H9 (cell line): ENCODE measurements around the gene CABLES1. TPM values are rescaled to one million over a fixed set of nuclear protein-coding genes. Genes with fewer than 3 reads are reported as not detected.
A peak's percentile ranks its signal among the peaks of the same experiment; 100 is the strongest.

Source experiments
- DNase-seq: peaks from one replicate; pipeline ENCODE4 v3.0.0-alpha.2; 2017
- H2AFZ ChIP-seq: one replicate; pipeline ENCODE4 v1.6.1; 2013; ENCODE audit warnings: mild to moderate bottlenecking, low read length, control low read depth, moderate library complexity
- H2AK5ac ChIP-seq: 2 replicates; pipeline ENCODE4 v1.6.1; 2013; ENCODE audit warnings: low read length, control low read depth, mixed read lengths; ENCODE audit not compliant: insufficient read length
- H2BK120ac ChIP-seq: one replicate; pipeline ENCODE4 v1.6.1; 2013; ENCODE audit warnings: low read depth, mild to moderate bottlenecking, low read length, control low read depth, inconsistent platforms; ENCODE audit not compliant: poor library complexity, severe bottlenecking
- H2BK12ac ChIP-seq: 2 replicates; pipeline ENCODE4 v1.6.1; 2013; ENCODE audit warnings: low read length, control low read depth, mixed read lengths, low read depth; ENCODE audit not compliant: insufficient read length
- H2BK15ac ChIP-seq: 2 replicates; pipeline ENCODE4 v1.6.1; 2013; ENCODE audit warnings: low read depth, low read length, control low read depth
- H2BK20ac ChIP-seq: one replicate; pipeline ENCODE4 v1.6.1; 2013; ENCODE audit warnings: low read depth, mild to moderate bottlenecking, low read length, control low read depth, inconsistent platforms; ENCODE audit not compliant: poor library complexity, severe bottlenecking
- H2BK5ac ChIP-seq: 2 replicates; pipeline ENCODE4 v1.6.1; 2013; ENCODE audit warnings: low read length, control low read depth, mixed read lengths; ENCODE audit not compliant: insufficient read length
- H3K14ac ChIP-seq: 2 replicates; pipeline ENCODE4 v1.6.1; 2013; ENCODE audit warnings: low read length, control low read depth; ENCODE audit not compliant: insufficient read depth
- H3K18ac ChIP-seq: 2 replicates; pipeline ENCODE4 v1.6.1; 2013; ENCODE audit warnings: low read depth, mild to moderate bottlenecking, mixed read lengths, low read length, control low read depth; ENCODE audit not compliant: insufficient read length
- H3K23ac ChIP-seq: 2 replicates; pipeline ENCODE4 v1.6.1; 2013; ENCODE audit warnings: low read length, control low read depth, mixed read lengths, low read depth; ENCODE audit not compliant: insufficient read length
- H3K23me2 ChIP-seq: 2 replicates; pipeline ENCODE4 v1.6.1; 2013; ENCODE audit warnings: low read depth, mild to moderate bottlenecking, mixed read lengths, low read length, control low read depth; ENCODE audit not compliant: insufficient read length, poor library complexity, severe bottlenecking
- H3K27ac ChIP-seq: 2 replicates; pipeline ENCODE4 v1.5.1; 2013; ENCODE audit warnings: low read length, control low read depth, mixed read lengths, low read depth; ENCODE audit not compliant: insufficient read length
- H3K27me3 ChIP-seq: 2 replicates; pipeline ENCODE4 v1.6.1; 2013; ENCODE audit warnings: low read length, control low read depth, inconsistent platforms; ENCODE audit not compliant: insufficient read depth
- H3K4ac ChIP-seq: 2 replicates; pipeline ENCODE4 v1.6.1; 2013; ENCODE audit warnings: low read depth, mild to moderate bottlenecking, control low read depth, inconsistent platforms, low read length, moderate library complexity
- H3K4me1 ChIP-seq: 2 replicates; pipeline ENCODE4 v1.6.1; 2013; ENCODE audit warnings: low read length, control low read depth, inconsistent platforms; ENCODE audit not compliant: insufficient read depth
- H3K4me2 ChIP-seq: 2 replicates; pipeline ENCODE4 v1.6.1; 2013; ENCODE audit warnings: low read length, control low read depth, mixed read lengths; ENCODE audit not compliant: insufficient read length, insufficient read depth
- H3K56ac ChIP-seq: 2 replicates; pipeline ENCODE4 v1.6.1; 2013; ENCODE audit warnings: low read depth, mild to moderate bottlenecking, mixed read lengths, low read length, control low read depth; ENCODE audit not compliant: insufficient read length
- H3K79me1 ChIP-seq: 2 replicates; pipeline ENCODE4 v1.6.1; 2013; ENCODE audit warnings: low read depth, mild to moderate bottlenecking, moderate library complexity, low read length, control low read depth, inconsistent platforms; ENCODE audit not compliant: insufficient read depth, poor library complexity, severe bottlenecking
- H3K79me2 ChIP-seq: 2 replicates; pipeline ENCODE4 v1.6.1; 2013; ENCODE audit warnings: low read length, control low read depth, inconsistent platforms; ENCODE audit not compliant: insufficient read depth
- H3K9ac ChIP-seq: 2 replicates; pipeline ENCODE4 v1.6.1; 2013; ENCODE audit warnings: low read length, control low read depth, mixed read lengths; ENCODE audit not compliant: insufficient read length; ENCODE audit errors: extremely low read depth
- H3K9me3 ChIP-seq: one replicate; pipeline ENCODE4 v1.6.1; 2013; ENCODE audit warnings: low read depth, low read length, inconsistent platforms; ENCODE audit not compliant: control insufficient read depth
- H3T11ph ChIP-seq: one replicate; pipeline ENCODE4 v1.6.1; 2013; ENCODE audit warnings: mild to moderate bottlenecking, low read length, control low read depth, inconsistent platforms
- H4K20me1 ChIP-seq: one replicate; pipeline ENCODE4 v1.6.1; 2013; ENCODE audit not compliant: control insufficient read depth, insufficient read length, insufficient read depth
- H4K5ac ChIP-seq: 2 replicates; pipeline ENCODE4 v1.6.1; 2013; ENCODE audit warnings: low read depth, mild to moderate bottlenecking, mixed read lengths, low read length, control low read depth; ENCODE audit not compliant: insufficient read length
- H4K8ac ChIP-seq: replicated peaks from 2 replicates; pipeline ENCODE4 v1.6.1; 2013; ENCODE audit warnings: low read length, control low read depth, mixed read lengths, low read depth; ENCODE audit not compliant: insufficient read length
- H4K91ac ChIP-seq: 2 replicates; pipeline ENCODE4 v1.6.1; 2013; ENCODE audit warnings: low read depth, mild to moderate bottlenecking, moderate library complexity, mixed read lengths, low read length, control low read depth; ENCODE audit not compliant: insufficient read length
- H3K27ac Mint-ChIP-seq, 3 experiments: 2 replicates in 2 of 3; 3 replicates in 1 of 3; pipeline ENCODE4 v1.8.0; 2020 to 2021; ENCODE audit warnings: mixed read lengths in 3 of 3, mild to moderate bottlenecking in 1 of 3, moderate library complexity in 1 of 3
- H3K27me3 Mint-ChIP-seq: 2 replicates; pipeline ENCODE4 v1.8.0; 2021; ENCODE audit warnings: low read depth, mild to moderate bottlenecking, moderate library complexity, mixed read lengths
- H3K36me3 Mint-ChIP-seq, 3 experiments: 2 replicates in 2 of 3; 3 replicates in 1 of 3; pipeline ENCODE4 v1.8.0; 2020 to 2021; ENCODE audit warnings: low read depth in 3 of 3, mixed read lengths in 3 of 3; ENCODE audit not compliant: insufficient read depth in 1 of 3
- H3K4me1 Mint-ChIP-seq, 2 experiments: 2 replicates each; pipeline ENCODE4 v1.8.0; 2020; ENCODE audit warnings: mixed read lengths in 2 of 2
- H3K4me3 Mint-ChIP-seq, 2 experiments: 2 replicates in 1 of 2; 3 replicates in 1 of 2; pipeline ENCODE4 v1.8.0; 2020 to 2021; ENCODE audit warnings: mild to moderate bottlenecking in 2 of 2, mixed read lengths in 2 of 2, moderate library complexity in 1 of 2
- H3K9me3 Mint-ChIP-seq, 2 experiments: 2 replicates in 1 of 2; 3 replicates in 1 of 2; pipeline ENCODE4 v1.8.0; 2020; ENCODE audit warnings: mild to moderate bottlenecking in 2 of 2, mixed read lengths in 2 of 2, moderate library complexity in 1 of 2
- CTCF ChIP-seq: fragments of 200-600 bp; sonication (generic); conservative IDR thresholded peaks from 3 replicates; pipeline ENCODE4 v1.8.0; 2021; ENCODE audit warnings: antibody characterized with exemption, mild to moderate bottlenecking
- WGBS: extraction: QIAGEN DNeasy Blood & Tissue Kit; methylation state at CpG from one replicate; pipeline ENCODE4 v1.1.7; 2013; ENCODE audit warnings: missing lambda C conversion rate, low lambda C conversion rate, mixed read lengths; ENCODE audit not compliant: insufficient read length; ENCODE audit errors: extremely low coverage; 5-methylcytosine and 5-hydroxymethylcytosine counted together
- total RNA-seq: library from RNA; stranded (reverse); gene quantifications from 2 replicates; pipeline ENCODE4 v1.2.1, GENCODE V29; 2021

The CABLES1 gene
- total RNA-seq, 1 experiment from 2014 or later = 27.1 TPM

- H3K23ac ChIP-seq = no peak overlapping the region
- H3K27ac Mint-ChIP-seq = peak overlapping the region in 1 of 3 experiments; percentile 77; a peak in 1 of 7 replicates
- no peak overlapping the region for H3K27ac ChIP-seq
- H3K36me3 Mint-ChIP-seq = peaks cover 11 to 28% (median 16%) of the 10 kb centered on the region in 3 experiments
- no peak overlapping the region for H2BK12ac ChIP-seq
- H3K9ac ChIP-seq = no peak overlapping the region
- H2AFZ ChIP-seq = no peak overlapping the region
- TF ChIP-seq CTCF = no peak
- no peak overlapping the region for H3K4ac ChIP-seq
- no peak overlapping the region for H2BK120ac ChIP-seq
- peaks cover 6% of the 10 kb centered on the region; the same call in 1 of the 2 replicates for H3K4me1 ChIP-seq
- H2BK15ac ChIP-seq = no peak overlapping the region
- WGBS = no CpG with 5 or more reads among the region's 5 CpGs
- H3K14ac ChIP-seq = no peak overlapping the region
- no peak overlapping the region for H4K91ac ChIP-seq
- peaks cover 47 to 57% of the 10 kb centered on the region in 2 experiments for H3K4me1 Mint-ChIP-seq
- H3K4me3 Mint-ChIP-seq = no peak overlapping the region
- H3K9me3 Mint-ChIP-seq = peaks cover 12 to 15% of the 10 kb centered on the region in 2 experiments
- no peaks in the 10 kb centered on the region for H3K79me1 ChIP-seq
- no peak overlapping the region for H3K56ac ChIP-seq
- no peak overlapping the region for H2BK20ac ChIP-seq
- H4K8ac ChIP-seq = no peak overlapping the region
- no peaks in the 10 kb centered on the region for H3K79me2 ChIP-seq
- H3K18ac ChIP-seq = no peak overlapping the region
- H4K5ac ChIP-seq = no peak overlapping the region
- H3K27me3 ChIP-seq = no peaks in the 10 kb centered on the region
- no peaks in the 10 kb centered on the region for H4K20me1 ChIP-seq
- no peak overlapping the region for H3K4me2 ChIP-seq
- H2AK5ac ChIP-seq = no peak overlapping the region
- no peak for DNase-seq
- H3T11ph ChIP-seq = no peak overlapping the region
- peaks cover 1% of the 10 kb centered on the region; the same call in 1 of the 2 replicates for H3K27me3 Mint-ChIP-seq
- H3K9me3 ChIP-seq = no peaks in the 10 kb centered on the region
- H2BK5ac ChIP-seq = no peak overlapping the region
- H3K23me2 ChIP-seq = no peaks in the 10 kb centered on the region
Observed at GRCh38 chr18:23280844-23281243, 145.6 kb downstream of the CABLES1 start.
